IMR-90 (cell line): ENCODE data around the gene STAT5B. TPM values are rescaled to one million over a fixed set of nuclear protein-coding genes. Genes with fewer than 3 reads are reported as not detected.

Experiments
- ATAC-seq: fragments of 200-7000 bp; cut with Tn5 transposase; 2 replicates; pipeline ENCODE4 v1.9.1; 2020; ENCODE audit warnings: low read depth, mild to moderate bottlenecking, moderate library complexity
- BruUV-seq: library from RNA; stranded (reverse); fragments of 400-500 nt; replicated peaks from 2 replicates; lab custom pipeline; 2021; lab: Mats Ljungman, UMichigan
- CTCF ChIA-PET: fragments of 300-600 bp; formaldehyde crosslinking; extraction: SDS; loops from one replicate; lab custom pipeline; 2021; ENCODE audit warnings: antibody characterized with exemption; lab: Yijun Ruan, JAX
- POLR2A ChIA-PET: fragments of 300-600 bp; sonication (Branson Sonifier 250); formaldehyde crosslinking; loops from one replicate; lab custom pipeline; 2022; ENCODE audit warnings: antibody characterized with exemption; ENCODE audit not compliant: unreplicated experiment; lab: Charles Lee
- DNase-seq: peaks from one replicate; pipeline ENCODE4 v3.0.0; 2013
- H2AFZ ChIP-seq: replicated peaks from 2 replicates; pipeline ENCODE3; 2013; ENCODE audit warnings: low read length, mild to moderate bottlenecking; ENCODE audit not compliant: poor library complexity
- H2AK5ac ChIP-seq: 2 replicates; pipeline ENCODE4 v1.6.1; 2013; ENCODE audit warnings: low read depth, low read length, inconsistent platforms
- H2AK9ac ChIP-seq: replicated peaks from 2 replicates; pipeline ENCODE3; 2013; ENCODE audit warnings: mild to moderate bottlenecking, low read depth, low read length, moderate library complexity; ENCODE audit not compliant: poor library complexity
- H2BK120ac ChIP-seq: 2 replicates; pipeline ENCODE4 v1.6.1; 2013; ENCODE audit warnings: low read depth, low read length, inconsistent platforms
- H2BK15ac ChIP-seq: 3 replicates; pipeline ENCODE4 v1.6.1; 2013; ENCODE audit warnings: low read depth, low read length, inconsistent platforms
- H2BK20ac ChIP-seq: 2 replicates; pipeline ENCODE4 v1.6.1; 2013; ENCODE audit warnings: low read depth, mild to moderate bottlenecking, inconsistent platforms, low read length, moderate library complexity
- H2BK5ac ChIP-seq: 2 replicates; pipeline ENCODE4 v1.6.1; 2013; ENCODE audit warnings: mild to moderate bottlenecking, low read depth, low read length, inconsistent platforms; ENCODE audit not compliant: poor library complexity, severe bottlenecking
- H3K14ac ChIP-seq: replicated peaks from 2 replicates; pipeline ENCODE4 v1.6.1; 2013; ENCODE audit warnings: low read depth, low read length, inconsistent platforms
- H3K18ac ChIP-seq: 2 replicates; pipeline ENCODE4 v1.6.1; 2013; ENCODE audit warnings: low read depth, low read length, control low read depth
- H3K23ac ChIP-seq: 2 replicates; pipeline ENCODE4 v1.6.1; 2013; ENCODE audit warnings: low read depth, low read length, inconsistent platforms
- H3K27ac ChIP-seq: 2 replicates; pipeline ENCODE4 v1.5.1; 2013; ENCODE audit warnings: mild to moderate bottlenecking, control low read depth, low read length; ENCODE audit not compliant: insufficient read depth
- H3K27me3 ChIP-seq: 2 replicates; pipeline ENCODE4 v1.6.1; 2013; ENCODE audit warnings: low read length; ENCODE audit not compliant: control insufficient read depth, insufficient read depth
- H3K36me3 ChIP-seq: 2 replicates; pipeline ENCODE4 v1.6.1; 2013; ENCODE audit warnings: low read length, mixed read lengths; ENCODE audit not compliant: control insufficient read depth, insufficient read depth
- H3K4ac ChIP-seq: 2 replicates; pipeline ENCODE4 v1.6.1; 2013; ENCODE audit warnings: low read depth, low read length, inconsistent platforms
- H3K4me1 ChIP-seq: 2 replicates; pipeline ENCODE4 v1.6.1; 2013; ENCODE audit warnings: low read length, mixed read lengths; ENCODE audit not compliant: control insufficient read depth, insufficient read depth
- H3K4me2 ChIP-seq: 2 replicates; pipeline ENCODE4 v1.6.1; 2013; ENCODE audit warnings: low read depth, mild to moderate bottlenecking, control low read depth, low read length, moderate library complexity
- H3K4me3 ChIP-seq: 2 replicates; pipeline ENCODE4 v1.5.1; 2013; ENCODE audit warnings: low read depth, mild to moderate bottlenecking, control low read depth, low read length, moderate library complexity; ENCODE audit not compliant: insufficient read depth
- H3K56ac ChIP-seq: 2 replicates; pipeline ENCODE4 v1.6.1; 2013; ENCODE audit warnings: low read length, inconsistent platforms; ENCODE audit not compliant: insufficient read depth; ENCODE audit errors: extremely low read depth
- H3K79me1 ChIP-seq, 2 experiments: 2 replicates each; pipeline ENCODE4 v1.6.1; 2013; ENCODE audit warnings: low read length in 2 of 2, inconsistent platforms in 1 of 2, low read depth in 1 of 2
- H3K9ac ChIP-seq: 2 replicates; pipeline ENCODE4 v1.6.1; 2013; ENCODE audit warnings: low read depth, low read length, control low read depth
- H3K9me1 ChIP-seq: 2 replicates; pipeline ENCODE4 v1.6.1; 2013; ENCODE audit warnings: low read length, inconsistent platforms; ENCODE audit not compliant: insufficient read depth
- H3K9me3 ChIP-seq: 2 replicates; pipeline ENCODE4 v1.6.1; 2013; ENCODE audit warnings: low read length; ENCODE audit not compliant: control insufficient read depth, insufficient read depth
- H4K20me1 ChIP-seq: 2 replicates; pipeline ENCODE4 v1.6.1; 2013; ENCODE audit warnings: low read length, inconsistent platforms; ENCODE audit not compliant: insufficient read depth
- H4K5ac ChIP-seq: 2 replicates; pipeline ENCODE4 v1.6.1; 2013; ENCODE audit warnings: mild to moderate bottlenecking, low read depth, low read length, control low read depth
- H4K8ac ChIP-seq, 2 experiments: 2 replicates each; pipeline ENCODE4 v1.6.1; 2013; ENCODE audit warnings: low read depth in 2 of 2, low read length in 2 of 2, control low read depth in 1 of 2, inconsistent platforms in 1 of 2
- H4K91ac ChIP-seq: 2 replicates; pipeline ENCODE4 v1.6.1; 2013; ENCODE audit warnings: low read depth, low read length, inconsistent platforms; ENCODE audit not compliant: insufficient read depth
- CEBPB ChIP-seq: IDR thresholded peaks from 2 replicates; pipeline ENCODE4 v1.6.1; 2012; ENCODE audit warnings: low read depth, low read length, improper control_type of control experiment
- FOS ChIP-seq: fragments of 150-350 bp; IDR thresholded peaks from 2 replicates; pipeline ENCODE4 v1.6.1; 2016; ENCODE audit warnings: low read depth, low read length
- MAFK ChIP-seq: IDR thresholded peaks from 2 replicates; pipeline ENCODE4 v1.6.1; 2012; ENCODE audit warnings: low read depth, low read length, improper control_type of control experiment
- MAZ ChIP-seq: IDR thresholded peaks from 2 replicates; pipeline ENCODE4 v1.6.1; 2012; ENCODE audit warnings: low read depth, mild to moderate bottlenecking, low read length, improper control_type of control experiment, moderate library complexity, borderline replicate concordance
- POLR2A ChIP-seq: IDR thresholded peaks from 2 replicates; pipeline ENCODE4 v1.6.1; 2012; ENCODE audit warnings: mild to moderate bottlenecking, low read depth, low read length
- RCOR1 ChIP-seq: IDR thresholded peaks from 2 replicates; pipeline ENCODE4 v1.6.1; 2012; ENCODE audit warnings: mild to moderate bottlenecking, low read length, improper control_type of control experiment; ENCODE audit not compliant: insufficient replicate concordance
- RFX5 ChIP-seq: IDR thresholded peaks from 2 replicates; pipeline ENCODE4 v1.8.0; 2012; ENCODE audit warnings: low read depth, mild to moderate bottlenecking, low read length, moderate library complexity
- WGBS, 2 experiments: methylation state at CpG; one replicate each; pipeline versions ENCODE4 v1.1.5 to v1.1.7; 2013; ENCODE audit warnings: missing lambda C conversion rate in 2 of 2; ENCODE audit not compliant: insufficient read length in 1 of 2; ENCODE audit errors: extremely low coverage in 2 of 2; 5-methylcytosine and 5-hydroxymethylcytosine counted together
- dilution Hi-C: fragments of 300-500 bp; cut with HindIII; formaldehyde crosslinking; loops from one replicate; pipeline ENCODE4 v1.14.3; 2018; ENCODE audit warnings: low sequenced_read_pairs; ENCODE audit not compliant: unreplicated experiment
- in situ Hi-C: fragments of 300-500 bp; cut with MboI; formaldehyde crosslinking; loops from 3 replicates; pipeline ENCODE4 v1.14.3; 2019; ENCODE audit warnings: low sequenced_read_pairs, inconsistent platforms, mixed read lengths
- intact Hi-C: fragments of 100-400 bp; cut with micrococcal nuclease; formaldehyde crosslinking; loops from 2 replicates; pipeline ENCODE4 v1.10.0; 2022
- polyA plus RNA-seq, 3 experiments: library from polyadenylated mRNA; depleted of rRNA; stranded (reverse); fragments of >200 nt; gene quantifications; 2 replicates each; pipeline ENCODE4 v1.2.3, GENCODE V29; 2012; ENCODE audit warnings: low replicate concordance in 1 of 3
- total RNA-seq: library from RNA; depleted of rRNA; stranded (reverse); fragments of >200 nt; gene quantifications from 2 replicates; pipeline ENCODE4 v1.2.3, GENCODE V29; 2012
- TF ChIP-seq, protein P1 (sequence below): conservative IDR thresholded peaks from 2 replicates; pipeline ENCODE4 v1.5.1; 2012; ENCODE audit warnings: mild to moderate bottlenecking, low read depth, low read length, improper control_type of control experiment

The STAT5B gene
- total and polyA plus RNA-seq, 2 of the 4 experiments (the other 2 are of a cell fraction): 24.4 to 29.6 TPM

DNA sequence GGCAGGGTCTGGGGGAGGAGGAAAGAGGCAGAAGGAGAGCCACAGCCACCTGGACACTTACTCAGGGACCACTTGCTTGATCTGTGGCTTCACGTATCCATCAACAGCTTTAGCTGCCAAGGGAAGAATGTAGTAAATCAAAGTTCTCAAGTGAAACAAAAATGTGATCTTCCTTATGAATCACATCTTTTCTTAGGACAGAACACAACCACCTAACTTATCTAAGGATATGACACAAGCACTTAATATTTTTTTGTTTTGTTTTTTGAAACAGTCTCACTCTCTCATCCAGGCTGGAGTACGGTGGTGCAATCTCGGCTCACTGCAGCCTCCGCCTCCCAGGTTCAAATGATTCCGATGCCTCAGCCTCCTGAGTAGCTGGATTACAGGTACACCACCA lies 73.5 kb downstream of the STAT5B start:
- POLR2A ChIA-PET: no interaction called here
- Histone ChIP-seq H2BK20ac (no peak overlapping the region), H4K20me1 (peaks cover 3% of the 10 kb centered on the region; the same call in 1 of the 2 replicates), H3K4ac (no peak overlapping the region), H3K27ac (no peak overlapping the region), H3K18ac (no peak overlapping the region), H4K91ac (no peak overlapping the region), H3K27me3 (no peaks in the 10 kb centered on the region), H3K4me1 (0 out of 2 replicates have a peak, but pooled peaks cover 1% of the 10 kb centered on the region), H2BK5ac (no peak overlapping the region), H3K36me3 (peaks cover 52% of the 10 kb centered on the region), H3K56ac (no peak overlapping the region), H3K4me2 (no peak overlapping the region), H3K14ac (no peak overlapping the region), H3K4me3 (no peak overlapping the region), H2BK15ac (no peak overlapping the region), H3K9me3 (no peaks in the 10 kb centered on the region), H2AK9ac (no peak overlapping the region), H4K5ac (no peak overlapping the region), H3K9me1 (peaks cover 5% of the 10 kb centered on the region; the same call in 1 of the 2 replicates), H2AFZ (no peak overlapping the region), H2BK120ac (no peak overlapping the region), H4K8ac (no peak overlapping the region), H2AK5ac (no peak overlapping the region), H3K79me1 (peaks cover 0 to 10% of the 10 kb centered on the region in 2 experiments; a peak in 2 of 4 replicates), H3K9ac (no peak overlapping the region), H3K23ac (no peak overlapping the region)
- DNase-seq (peak; percentile 19), ATAC-seq (no peak; the same call in 1 of the 2 replicates)
- intact Hi-C loops (no loop called here), in situ Hi-C loops (no loop called here), dilution Hi-C loops (no loop called here)
- CTCF ChIA-PET: no interaction called here
- WGBS, 2 experiments: no CpG with 5 or more reads among the region's 5 CpGs
- no peak for TF ChIP-seq FOS
- TF ChIP-seq MAFK: no peak
- no peak for TF ChIP-seq RFX5
- no peak for TF ChIP-seq MAZ
- TF ChIP-seq CEBPB: peak; percentile 37; the same call in 1 of the 2 replicates
- no peak for TF ChIP-seq RCOR1
- TF ChIP-seq, protein P1, sequence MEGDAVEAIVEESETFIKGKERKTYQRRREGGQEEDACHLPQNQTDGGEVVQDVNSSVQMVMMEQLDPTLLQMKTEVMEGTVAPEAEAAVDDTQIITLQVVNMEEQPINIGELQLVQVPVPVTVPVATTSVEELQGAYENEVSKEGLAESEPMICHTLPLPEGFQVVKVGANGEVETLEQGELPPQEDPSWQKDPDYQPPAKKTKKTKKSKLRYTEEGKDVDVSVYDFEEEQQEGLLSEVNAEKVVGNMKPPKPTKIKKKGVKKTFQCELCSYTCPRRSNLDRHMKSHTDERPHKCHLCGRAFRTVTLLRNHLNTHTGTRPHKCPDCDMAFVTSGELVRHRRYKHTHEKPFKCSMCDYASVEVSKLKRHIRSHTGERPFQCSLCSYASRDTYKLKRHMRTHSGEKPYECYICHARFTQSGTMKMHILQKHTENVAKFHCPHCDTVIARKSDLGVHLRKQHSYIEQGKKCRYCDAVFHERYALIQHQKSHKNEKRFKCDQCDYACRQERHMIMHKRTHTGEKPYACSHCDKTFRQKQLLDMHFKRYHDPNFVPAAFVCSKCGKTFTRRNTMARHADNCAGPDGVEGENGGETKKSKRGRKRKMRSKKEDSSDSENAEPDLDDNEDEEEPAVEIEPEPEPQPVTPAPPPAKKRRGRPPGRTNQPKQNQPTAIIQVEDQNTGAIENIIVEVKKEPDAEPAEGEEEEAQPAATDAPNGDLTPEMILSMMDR: no peak
- no peak for TF ChIP-seq POLR2A
- no TSS peak for BruUV-seq
